Retina (tissue), 1 donor: ENCODE measurements around the gene CNTNAP2.
A peak's percentile ranks its signal among the peaks of the same experiment; 100 is the strongest.

ENCODE experiments used
- DNase-seq: peaks from one replicate; pipeline ENCODE4 v3.0.0-alpha.2; 2016

Gene CNTNAP2

GRCh38 chr7:147909431-147910148 is 1793.0 kb downstream of the CNTNAP2 start:
- DNase-seq: no peak

GRCh38 chr7:147911201-147911601 is 1794.6 kb downstream of the CNTNAP2 start:
- no peak for DNase-seq

- DNase-seq: peak; percentile 24
These were observed 1795.7 kb downstream of the CNTNAP2 start for GRCh38 chr7:147912291-147912690.

- no peak for DNase-seq
These were observed 1796.5 kb downstream of the CNTNAP2 start for GRCh38 chr7:147912946-147913638.

- no peak for DNase-seq
These were observed 1799.2 kb downstream of the CNTNAP2 start for GRCh38 chr7:147915781-147916180.

- no peak for DNase-seq
These were observed 1800.0 kb downstream of the CNTNAP2 start for GRCh38 chr7:147916573-147916972.

GRCh38 chr7:147923841-147924240 is 1807.2 kb downstream of the CNTNAP2 start:
- no peak for DNase-seq

GRCh38 chr7:147937428-147937827 is 1820.8 kb downstream of the CNTNAP2 start:
- DNase-seq: no peak

GRCh38 chr7:147941381-147941780 is 1824.8 kb downstream of the CNTNAP2 start:
- no peak for DNase-seq

GRCh38 chr7:147944321-147944720 is 1827.7 kb downstream of the CNTNAP2 start:
- DNase-seq: no peak

- DNase-seq: no peak
These were observed 1836.3 kb downstream of the CNTNAP2 start for GRCh38 chr7:147952918-147953317.

- DNase-seq: no peak
These were observed 1851.5 kb downstream of the CNTNAP2 start for GRCh38 chr7:147968046-147968610.

- DNase-seq: no peak
These were observed 1855.1 kb downstream of the CNTNAP2 start for GRCh38 chr7:147971606-147972110.

- no peak for DNase-seq
These were observed 1861.6 kb downstream of the CNTNAP2 start for GRCh38 chr7:147978201-147978600.

GRCh38 chr7:147978651-147979050 is 1862.0 kb downstream of the CNTNAP2 start:
- peak; percentile 9 for DNase-seq

GRCh38 chr7:147980826-147981813 is 1864.5 kb downstream of the CNTNAP2 start:
- no peak for DNase-seq

GRCh38 chr7:147982307-147982706 is 1865.7 kb downstream of the CNTNAP2 start:
- no peak for DNase-seq

- DNase-seq: no peak
These were observed 1867.7 kb downstream of the CNTNAP2 start for GRCh38 chr7:147984265-147984664.

GRCh38 chr7:147990079-147990478 is 1873.5 kb downstream of the CNTNAP2 start:
- DNase-seq: no peak

GRCh38 chr7:147990942-147991341 is 1874.3 kb downstream of the CNTNAP2 start:
- DNase-seq: peak; percentile 70

- DNase-seq: no peak
These were observed 1876.1 kb downstream of the CNTNAP2 start for GRCh38 chr7:147992698-147993097.

GRCh38 chr7:147997636-147998035 is 1881.0 kb downstream of the CNTNAP2 start:
- no peak for DNase-seq

- DNase-seq: no peak
These were observed 1883.4 kb downstream of the CNTNAP2 start for GRCh38 chr7:147999962-148000361.
